ENCODE measurements around the gene RPS27L. TPM values are rescaled to one million over a fixed set of nuclear protein-coding genes. Genes with fewer than 3 reads are reported as not detected.

The RPS27L gene
- total and polyA plus RNA-seq, 4 donors: 69.6 to 176 (median 84.6) TPM

- H3K9ac ChIP-seq (ENCODE audit: insufficient read depth in 1 of 2, low read length in 2 of 2): peak overlapping the region; percentile 72 to 95
- ATAC-seq (ENCODE audit: insufficient read depth, low FRiP score): no peak
- TF ChIP-seq CTCF (IDR thresholded peaks at IDR 0.05; ENCODE audit: control extremely low read depth, extremely low read depth): no peak
- H3K27me3 ChIP-seq (ENCODE audit: control insufficient read depth in 3 of 3, insufficient read depth in 3 of 3, low read length in 2 of 3): no peaks in the 10 kb centered on the region
- H3K4me1 ChIP-seq (ENCODE audit: control insufficient read depth in 5 of 5, insufficient read depth in 5 of 5, low read length in 5 of 5): peaks cover 0 to 12% (median 2%) of the 10 kb centered on the region in 5 donors
- peak overlapping the region in 1 of 2 donors; percentile 98 for H3K27ac ChIP-seq (ENCODE audit: low read depth in 1 of 2, low read length in 1 of 2)
- H3K9me3 ChIP-seq (ENCODE audit: control insufficient read depth in 4 of 4, insufficient read depth in 3 of 4, low read length in 3 of 4): no peaks in the 10 kb centered on the region
- H3K4me3 ChIP-seq: peak overlapping the region; percentile 73
- peak in 2 of 3 donors; percentile 54 to 66 for DNase-seq
- peaks cover 6 to 25% (median 9%) of the 10 kb centered on the region in 4 donors for H3K36me3 ChIP-seq (ENCODE audit: control insufficient read depth in 4 of 4, insufficient read depth in 4 of 4, low read length in 4 of 4)
- WGBS, 2 donors: 8 to 12% methylated on average over 10 of the region's 10 CpGs
These were observed 1.1 kb downstream of the RPS27L start for GRCh38 chr15:63156086-63156710.

GRCh38 chr15:63155486-63155885 lies 1.8 kb downstream of the RPS27L start:
- Histone ChIP-seq H3K36me3 (ENCODE audit: control insufficient read depth in 4 of 4, insufficient read depth in 4 of 4, low read length in 4 of 4) (peaks cover 6 to 25% (median 9%) of the 10 kb centered on the region in 4 donors), H3K9ac (ENCODE audit: insufficient read depth in 1 of 2, low read length in 2 of 2) (peak overlapping the region in 1 of 2 donors; percentile 95), H3K4me1 (ENCODE audit: control insufficient read depth in 5 of 5, insufficient read depth in 5 of 5, low read length in 5 of 5) (peaks cover 0 to 12% (median 2%) of the 10 kb centered on the region in 5 donors), H3K27ac (ENCODE audit: low read depth in 1 of 2, low read length in 1 of 2) (no peak overlapping the region), H3K4me3 (no peak overlapping the region), H3K27me3 (ENCODE audit: control insufficient read depth in 3 of 3, insufficient read depth in 3 of 3, low read length in 2 of 3) (no peaks in the 10 kb centered on the region), H3K9me3 (ENCODE audit: control insufficient read depth in 4 of 4, insufficient read depth in 3 of 4, low read length in 3 of 4) (no peaks in the 10 kb centered on the region)
- 78 to 79% methylated on average over 3 of the region's 3 CpGs for WGBS, 2 donors
- no peak for TF ChIP-seq CTCF (IDR thresholded peaks at IDR 0.05; ENCODE audit: control extremely low read depth, extremely low read depth)
- no peak for ATAC-seq (ENCODE audit: insufficient read depth, low FRiP score)
- DNase-seq: no peak

- H3K27me3 ChIP-seq (ENCODE audit: control insufficient read depth in 3 of 3, insufficient read depth in 3 of 3, low read length in 2 of 3): no peaks in the 10 kb centered on the region
- H3K4me3 ChIP-seq: no peak overlapping the region
- no peak for ATAC-seq (ENCODE audit: insufficient read depth, low FRiP score)
- peaks cover 0 to 8% (median 0%) of the 10 kb centered on the region in 5 donors for H3K4me1 ChIP-seq (ENCODE audit: control insufficient read depth in 5 of 5, insufficient read depth in 5 of 5, low read length in 5 of 5)
- DNase-seq: no peak
- H3K9ac ChIP-seq (ENCODE audit: insufficient read depth in 1 of 2, low read length in 2 of 2): no peak overlapping the region
- no peak overlapping the region for H3K27ac ChIP-seq (ENCODE audit: low read depth in 1 of 2, low read length in 1 of 2)
- WGBS, 2 donors: 61 to 82% methylated on average over 1 of the region's 1 CpG
- peaks cover 9 to 33% (median 11%) of the 10 kb centered on the region in 4 donors for H3K36me3 ChIP-seq (ENCODE audit: control insufficient read depth in 4 of 4, insufficient read depth in 4 of 4, low read length in 4 of 4)
- H3K9me3 ChIP-seq (ENCODE audit: control insufficient read depth in 4 of 4, insufficient read depth in 3 of 4, low read length in 3 of 4): no peaks in the 10 kb centered on the region
- no peak for TF ChIP-seq CTCF (IDR thresholded peaks at IDR 0.05; ENCODE audit: control extremely low read depth, extremely low read depth)
These were observed 5.6 kb downstream of the RPS27L start for GRCh38 chr15:63151665-63152064.
